Hepatocyte (in vitro differentiated cells): Measurements from ENCODE around the gene NSF.
"Not testable (repeated sequence)": the region's sequence is repeated elsewhere in the genome, so short reads cannot be mapped to it uniquely, and the experiment has no call there.

Source experiments
- CTCF ChIP-seq: fragments of 200-600 bp; sonication (generic); IDR thresholded peaks from 2 replicates; pipeline ENCODE4 v1.5.1; 2016; ENCODE audit warnings: antibody characterized with exemption, mild to moderate bottlenecking; ENCODE audit not compliant: poor library complexity
- EZH2 ChIP-seq: fragments of 200-600 bp; sonication (generic); IDR thresholded peaks from 2 replicates; pipeline ENCODE4 v1.6.1; 2016; ENCODE audit warnings: antibody characterized with exemption, mild to moderate bottlenecking, borderline replicate concordance
- EZH2phosphoT487 ChIP-seq: fragments of 200-600 bp; sonication (generic); IDR thresholded peaks from one replicate; pipeline ENCODE4 v1.6.1; 2018; ENCODE audit warnings: antibody characterized with exemption, mild to moderate bottlenecking, low read depth, moderate library complexity; ENCODE audit not compliant: unreplicated experiment, severe bottlenecking

DNA sequence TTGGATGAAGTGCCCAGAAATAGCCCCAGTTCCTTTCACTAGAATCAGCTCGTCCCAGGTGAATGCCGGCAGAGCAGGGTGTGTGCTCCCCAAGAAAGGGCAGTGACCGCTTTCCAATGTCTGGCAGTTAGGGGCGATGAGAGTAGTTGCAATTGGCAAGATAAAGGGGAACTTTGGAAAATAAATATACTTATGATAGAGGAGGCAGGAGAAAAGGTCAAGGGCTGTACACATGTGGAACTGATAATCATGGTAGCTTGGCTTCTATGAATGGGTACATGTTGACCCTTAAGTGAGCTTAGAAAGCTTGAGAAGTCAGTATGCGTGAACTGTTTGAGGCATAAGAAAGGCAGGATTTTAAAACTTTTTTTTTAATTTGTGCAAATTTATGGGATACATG is 75.5 kb downstream of the NSF start:
- TF ChIP-seq CTCF, EZH2phosphoT487, EZH2: not testable (repeated sequence)
